Psoas muscle (tissue), 8 donors: ENCODE data around the gene GFRA1. TPM values are rescaled to one million over a fixed set of nuclear protein-coding genes. Genes with fewer than 3 reads are reported as not detected.
"Not testable (repeated sequence)": the region's sequence is repeated elsewhere in the genome, so short reads cannot be mapped to it uniquely, and the experiment has no call there.

Source experiments
- ATAC-seq, 4 donors: fragments of 200-7000 bp; cut with Tn5 transposase; one replicate each; pipeline ENCODE4 v1.9.1; 2020; ENCODE audit warnings: moderate library complexity in 3 of 4, mild to moderate bottlenecking in 2 of 4
- DNase-seq, 2 donors: peaks; one replicate each; pipeline ENCODE4 v3.0.0-alpha.2; 2020
- H3K27ac ChIP-seq: fragments of 200-600 bp; one replicate; pipeline ENCODE4 v1.8.0; 2022
- H3K27me3 ChIP-seq, 3 donors: fragments of 200-600 bp in 1 of 3; one replicate each; pipeline versions ENCODE4 v1.6.1 to v1.8.0; 2013 to 2022; ENCODE audit warnings: low read length in 2 of 3, mild to moderate bottlenecking in 2 of 3, moderate library complexity in 1 of 3; ENCODE audit not compliant: insufficient read depth in 3 of 3
- H3K36me3 ChIP-seq, 2 donors: fragments of 200-600 bp in 1 of 2; one replicate each; pipeline versions ENCODE4 v1.6.1 to v1.8.0; 2013 to 2022; ENCODE audit warnings: low read depth in 1 of 2, mild to moderate bottlenecking in 1 of 2, moderate library complexity in 1 of 2; ENCODE audit not compliant: insufficient read depth in 1 of 2
- H3K4me1 ChIP-seq: fragments of 200-600 bp; one replicate; pipeline ENCODE4 v1.8.0; 2022
- H3K4me3 ChIP-seq: fragments of 200-600 bp; one replicate; pipeline ENCODE4 v1.8.0; 2022; ENCODE audit warnings: mild to moderate bottlenecking
- H3K9me3 ChIP-seq: fragments of 200-600 bp; one replicate; pipeline ENCODE4 v1.8.0; 2022
- WGBS, 3 donors: extraction: QIAGEN DNeasy Blood & Tissue Kit; methylation state at CpG; one replicate each; pipeline versions ENCODE4 v1.1.6 to v1.1.7; 2013; 5-methylcytosine and 5-hydroxymethylcytosine counted together
- intact Hi-C, 2 donors: fragments of 100-400 bp; cut with DNase I; formaldehyde crosslinking; loops; one replicate each; pipeline versions ENCODE4 v1.11.0 to v1.14.2; 2022
- polyA plus RNA-seq, 3 donors: library from polyadenylated mRNA; stranded (reverse); fragments of 200-250 nt; gene quantifications; one replicate each; pipeline ENCODE4 v1.2.3, GENCODE V29; 2013
- total RNA-seq, 4 donors: library from RNA; stranded (reverse); fragmentation: NEBNext Ultra II Directional in 2 of 4; extraction: Animal tissue kit (Norgen Biotek cat#: 25700) in 2 of 4; gene quantifications; one replicate each; pipeline versions ENCODE4 v1.2.1 to v1.2.4, GENCODE V29; 2021 to 2023
- TF ChIP-seq, protein P1 (sequence below): fragments of 200-600 bp; IDR thresholded peaks from one replicate; pipeline ENCODE4 v1.8.0; 2022; ENCODE audit warnings: antibody characterized with exemption
- donor health status: healthy with polysubstance abuse.
- donor health status: DM: no; HTN: no; CAD: no; lungs with moderate emphysema.
- donor health status: Bipolar disorder and iron deficiency.
- donor health status: healthy.
- donor health status: DM: yes; HTN: yes; CAD: no.
- donor health status: DM: no; HTN: no; CAD: no.
- donor health status: DM: no; HTN: no; CAD: no.
- donor health status: DM: yes; HTN: yes; CAD: no.

GFRA1 gene
- total and polyA plus RNA-seq, 7 donors, result 4.6 to 12.1 (median 7.1) TPM

DNA sequence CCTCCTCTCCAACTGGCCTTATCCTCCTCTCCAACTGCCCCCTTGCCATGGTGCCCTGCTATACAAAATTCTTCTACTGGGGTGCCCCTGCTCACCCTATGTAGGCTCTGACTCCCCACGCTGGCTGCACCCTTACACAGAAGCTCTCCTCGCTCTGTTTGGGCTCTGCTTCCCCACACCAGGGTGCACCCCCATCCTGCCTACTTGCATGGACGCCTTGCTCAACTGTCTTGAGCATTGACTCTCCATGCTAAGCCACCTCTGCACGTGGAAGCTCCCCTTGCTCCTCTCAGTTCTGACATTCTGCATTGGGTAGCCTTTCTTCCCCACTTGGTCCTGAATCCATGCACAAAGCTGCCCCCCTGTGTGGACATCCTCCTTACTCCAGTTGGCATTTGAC, 231.1 kb downstream of the GFRA1 start:
- Histone ChIP-seq H3K27ac (no peak overlapping the region), H3K4me1 (peaks cover 8% of the 10 kb centered on the region), H3K4me3 (no peak overlapping the region), H3K36me3 (no peaks in the 10 kb centered on the region), H3K27me3 (no peaks in the 10 kb centered on the region), H3K9me3 (no peaks in the 10 kb centered on the region)
- ATAC-seq, result no peak
- DNase-seq, result no peak
- intact Hi-C loops, result no loop called here
- TF ChIP-seq, protein P1, sequence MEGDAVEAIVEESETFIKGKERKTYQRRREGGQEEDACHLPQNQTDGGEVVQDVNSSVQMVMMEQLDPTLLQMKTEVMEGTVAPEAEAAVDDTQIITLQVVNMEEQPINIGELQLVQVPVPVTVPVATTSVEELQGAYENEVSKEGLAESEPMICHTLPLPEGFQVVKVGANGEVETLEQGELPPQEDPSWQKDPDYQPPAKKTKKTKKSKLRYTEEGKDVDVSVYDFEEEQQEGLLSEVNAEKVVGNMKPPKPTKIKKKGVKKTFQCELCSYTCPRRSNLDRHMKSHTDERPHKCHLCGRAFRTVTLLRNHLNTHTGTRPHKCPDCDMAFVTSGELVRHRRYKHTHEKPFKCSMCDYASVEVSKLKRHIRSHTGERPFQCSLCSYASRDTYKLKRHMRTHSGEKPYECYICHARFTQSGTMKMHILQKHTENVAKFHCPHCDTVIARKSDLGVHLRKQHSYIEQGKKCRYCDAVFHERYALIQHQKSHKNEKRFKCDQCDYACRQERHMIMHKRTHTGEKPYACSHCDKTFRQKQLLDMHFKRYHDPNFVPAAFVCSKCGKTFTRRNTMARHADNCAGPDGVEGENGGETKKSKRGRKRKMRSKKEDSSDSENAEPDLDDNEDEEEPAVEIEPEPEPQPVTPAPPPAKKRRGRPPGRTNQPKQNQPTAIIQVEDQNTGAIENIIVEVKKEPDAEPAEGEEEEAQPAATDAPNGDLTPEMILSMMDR, result no peak
- WGBS, 3 donors, result 92 to 93% (median 93%) methylated on average over 4 of the region's 4 CpGs

DNA sequence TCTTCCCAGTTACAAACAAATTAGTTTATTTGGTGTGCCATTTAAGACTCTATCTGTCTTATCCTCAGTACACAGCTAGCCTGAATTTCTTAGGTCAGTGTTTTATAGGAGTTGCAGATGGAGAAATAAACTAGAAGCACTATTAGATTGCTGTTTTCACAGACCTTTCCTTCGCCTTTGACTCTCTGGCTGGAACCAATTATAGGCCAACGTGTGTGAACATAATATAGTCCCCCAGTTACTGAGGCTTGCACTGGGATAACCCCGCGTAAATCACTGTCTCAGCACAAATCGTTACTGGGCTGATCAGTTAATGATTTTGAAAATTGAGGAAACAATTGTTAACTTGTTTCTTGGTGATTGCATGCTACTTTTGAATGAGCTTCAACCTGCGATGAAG, 233.4 kb downstream of the GFRA1 start:
- DNase-seq, result no peak
- no peaks in the 10 kb centered on the region for H3K36me3 ChIP-seq
- H3K4me1 ChIP-seq, result no peaks in the 10 kb centered on the region
- intact Hi-C loops, result no loop called here
- WGBS, 3 donors, result 80 to 81% (median 80%) methylated on average over 6 of the region's 6 CpGs
- H3K27ac ChIP-seq, result no peak overlapping the region
- TF ChIP-seq, protein P1, result no peak
- H3K4me3 ChIP-seq, result no peak overlapping the region
- H3K9me3 ChIP-seq, result no peaks in the 10 kb centered on the region
- ATAC-seq, result no peak
- no peaks in the 10 kb centered on the region for H3K27me3 ChIP-seq

DNA sequence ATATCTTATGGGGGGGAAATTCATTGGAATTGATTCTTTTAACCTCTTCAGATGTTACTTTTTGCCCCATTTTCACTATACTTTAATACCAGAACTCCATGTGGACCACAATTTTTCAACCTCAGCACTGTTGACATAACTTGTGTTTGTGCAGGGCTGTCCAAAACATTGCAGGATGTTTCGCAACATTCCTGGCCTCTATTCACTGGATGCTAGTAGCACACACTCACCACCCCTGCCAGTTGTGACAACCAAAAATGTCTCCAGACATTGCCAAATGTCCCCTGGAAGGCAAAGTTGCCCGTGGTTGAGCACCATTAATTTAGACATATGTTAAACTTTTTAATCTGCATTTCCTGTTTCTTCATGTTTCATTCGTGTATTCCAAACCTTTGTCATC, 234.7 kb downstream of the GFRA1 start:
- WGBS, 3 donors, result 20 to 28% (median 23%) methylated on average over 3 of the region's 3 CpGs
- H3K36me3 ChIP-seq, result no peaks in the 10 kb centered on the region
- TF ChIP-seq, protein P1, result no peak
- no peaks in the 10 kb centered on the region for H3K9me3 ChIP-seq
- ATAC-seq (peak in 3 of 4 donors; percentile 62 to 91 (median 70)), DNase-seq (peak; percentile 43 to 74)
- intact Hi-C loops, result no loop called here
- H3K27ac ChIP-seq, result no peak overlapping the region
- no peaks in the 10 kb centered on the region for H3K4me1 ChIP-seq
- no peaks in the 10 kb centered on the region for H3K27me3 ChIP-seq
- no peak overlapping the region for H3K4me3 ChIP-seq

DNA sequence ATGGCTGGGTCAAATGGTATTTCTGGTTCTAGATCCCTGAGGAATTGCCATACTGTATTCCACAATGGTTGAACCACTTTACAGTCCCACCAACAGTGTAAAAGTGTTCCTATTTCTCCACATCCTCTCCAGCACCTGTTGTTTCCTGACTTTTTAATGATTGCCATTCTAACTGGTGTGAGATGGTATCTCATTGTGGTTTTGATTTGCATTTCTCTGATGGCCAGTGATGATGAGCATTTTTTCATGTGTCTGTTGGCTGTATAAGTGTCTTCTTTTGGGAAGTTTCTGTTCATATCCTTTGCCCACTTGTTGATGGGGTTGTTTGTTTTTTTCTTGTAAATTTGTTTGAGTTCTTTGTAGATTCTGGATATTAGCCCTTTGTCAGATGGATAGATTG, 237.6 kb downstream of the GFRA1 start:
- H3K27ac ChIP-seq, ATAC-seq, DNase-seq, H3K4me1 ChIP-seq, H3K4me3 ChIP-seq, H3K36me3 ChIP-seq, H3K27me3 ChIP-seq, H3K9me3 ChIP-seq, intact Hi-C loops: not testable (repeated sequence)

DNA sequence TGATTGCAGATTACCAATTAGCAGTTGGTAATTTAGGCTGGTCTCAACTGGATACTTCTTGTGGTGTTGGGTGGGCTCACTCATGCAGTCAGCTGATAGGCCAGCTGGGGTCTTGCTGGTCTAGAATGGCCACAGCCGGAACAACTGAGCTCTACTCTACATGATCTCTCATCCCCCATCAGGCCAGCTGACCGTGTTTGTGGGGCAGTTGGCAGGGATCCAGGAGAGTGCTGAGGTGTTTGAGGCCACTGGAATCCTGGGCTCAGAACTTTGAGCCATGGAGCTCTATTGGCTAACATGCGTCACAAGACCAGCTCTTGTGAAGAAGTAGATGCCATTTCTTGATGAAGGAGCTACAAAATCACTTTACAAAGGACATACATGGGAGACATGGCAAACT, 242.4 kb downstream of the GFRA1 start:
- H3K27me3 ChIP-seq, result no peaks in the 10 kb centered on the region
- intact Hi-C loops, result no loop called here
- no peaks in the 10 kb centered on the region for H3K4me1 ChIP-seq
- ATAC-seq (no peak), DNase-seq (no peak)
- no peak overlapping the region for H3K27ac ChIP-seq
- no peaks in the 10 kb centered on the region for H3K9me3 ChIP-seq
- TF ChIP-seq, protein P1, result no peak
- no peaks in the 10 kb centered on the region for H3K36me3 ChIP-seq
- WGBS, 3 donors, result 58 to 70% (median 62%) methylated on average over 3 of the region's 3 CpGs
- H3K4me3 ChIP-seq, result no peak overlapping the region
